MM.1S (cell line): ENCODE results near the gene EMC1.
"Not testable (repeated sequence)": the region's sequence is repeated elsewhere in the genome, so short reads cannot be mapped to it uniquely, and the experiment has no call there.

Source experiments
- DNase-seq: peaks from one replicate; pipeline ENCODE4 v3.0.0-alpha.2; 2015
- H2AFZ ChIP-seq: fragments of 300-600 bp; sonication (generic); 2 replicates; pipeline ENCODE4 v1.6.0; 2016; ENCODE audit warnings: antibody characterized with exemption, low read length
- H3F3A ChIP-seq: fragments of 300-600 bp; sonication (generic); 2 replicates; pipeline ENCODE4 v1.6.1; 2016; ENCODE audit warnings: mild to moderate bottlenecking, antibody characterized with exemption, low read length, moderate library complexity, mixed read lengths; ENCODE audit not compliant: insufficient read depth
- H3K27ac ChIP-seq: fragments of 300-600 bp; sonication (generic); 2 replicates; pipeline ENCODE4 v1.5.1; 2016; ENCODE audit warnings: mild to moderate bottlenecking, low read length
- H3K27me3 ChIP-seq: fragments of 300-600 bp; sonication (generic); replicated peaks from 2 replicates; pipeline ENCODE4 v1.6.0; 2016; ENCODE audit warnings: low read length; ENCODE audit not compliant: insufficient read depth
- H3K36me3 ChIP-seq: fragments of 300-600 bp; sonication (generic); replicated peaks from 2 replicates; pipeline ENCODE4 v1.6.1; 2016; ENCODE audit warnings: mild to moderate bottlenecking, low read length, mixed read lengths; ENCODE audit not compliant: insufficient read depth
- H3K4me1 ChIP-seq: fragments of 300-600 bp; sonication (generic); 2 replicates; pipeline ENCODE4 v1.6.1; 2016; ENCODE audit warnings: low read length, mixed read lengths
- H3K4me2 ChIP-seq: fragments of 300-600 bp; sonication (generic); 2 replicates; pipeline ENCODE4 v1.6.0; 2016; ENCODE audit warnings: low read depth, low read length
- H3K4me3 ChIP-seq: fragments of 300-600 bp; sonication (generic); 2 replicates; pipeline ENCODE4 v1.5.1; 2016; ENCODE audit warnings: low read length, mixed read lengths
- H3K79me2 ChIP-seq: fragments of 300-600 bp; sonication (generic); 2 replicates; pipeline ENCODE4 v1.6.1; 2016; ENCODE audit warnings: mixed run types, low read length, mixed read lengths
- H3K9ac ChIP-seq: fragments of 300-600 bp; sonication (generic); 2 replicates; pipeline ENCODE4 v1.6.1; 2016; ENCODE audit warnings: low read length, mixed read lengths
- H3K9me2 ChIP-seq: fragments of 300-600 bp; sonication (generic); replicated peaks from 2 replicates; pipeline ENCODE4 v1.6.1; 2016; ENCODE audit warnings: mild to moderate bottlenecking, low read length, mixed read lengths; ENCODE audit not compliant: insufficient read depth
- H3K9me3 ChIP-seq: fragments of 300-600 bp; sonication (generic); replicated peaks from 2 replicates; pipeline ENCODE4 v1.6.1; 2016; ENCODE audit warnings: mild to moderate bottlenecking, low read length, mixed read lengths; ENCODE audit not compliant: insufficient read depth
- H4K20me1 ChIP-seq: fragments of 300-600 bp; sonication (generic); 2 replicates; pipeline ENCODE4 v1.6.1; 2016; ENCODE audit warnings: mild to moderate bottlenecking, low read length, moderate library complexity, mixed read lengths; ENCODE audit not compliant: insufficient read depth
- CTCF ChIP-seq: fragments of 300-600 bp; sonication (generic); IDR thresholded peaks from 2 replicates; pipeline ENCODE4 v1.5.1; 2016; ENCODE audit warnings: antibody characterized with exemption, low read length, mixed read lengths
- EZH2 ChIP-seq: fragments of 300-600 bp; sonication (generic); optimal IDR thresholded peaks from 2 replicates; pipeline ENCODE3; 2017; ENCODE audit warnings: low read depth, mild to moderate bottlenecking, antibody characterized with exemption, low read length, mixed read lengths
- EZH2phosphoT487 ChIP-seq: fragments of 300-600 bp; sonication (generic); IDR thresholded peaks from 2 replicates; pipeline ENCODE4 v1.6.1; 2018; ENCODE audit warnings: antibody characterized with exemption, low read length

Gene EMC1

GRCh38 chr1:19258353-19258752 lies 7.0 kb upstream of the EMC1 start:
- Histone ChIP-seq H3K27ac (no peak overlapping the region), H4K20me1 (peaks cover 6% of the 10 kb centered on the region; the same call in 1 of the 2 replicates), H3K36me3 (peaks cover 12% of the 10 kb centered on the region), H3K4me3 (no peak overlapping the region), H3K9me3 (no peaks in the 10 kb centered on the region), H3K79me2 (peaks cover 32% of the 10 kb centered on the region), H3K27me3 (no peaks in the 10 kb centered on the region), H3K4me1 (peaks cover 5% of the 10 kb centered on the region), H3K9ac (no peak overlapping the region), H3K9me2 (no peaks in the 10 kb centered on the region), H2AFZ (no peak overlapping the region), H3K4me2 (no peak overlapping the region), H3F3A (peaks cover 6% of the 10 kb centered on the region; the same call in 1 of the 2 replicates)
- no peak for TF ChIP-seq EZH2
- TF ChIP-seq EZH2phosphoT487: no peak
- TF ChIP-seq CTCF: no peak
- DNase-seq: no peak

DNA sequence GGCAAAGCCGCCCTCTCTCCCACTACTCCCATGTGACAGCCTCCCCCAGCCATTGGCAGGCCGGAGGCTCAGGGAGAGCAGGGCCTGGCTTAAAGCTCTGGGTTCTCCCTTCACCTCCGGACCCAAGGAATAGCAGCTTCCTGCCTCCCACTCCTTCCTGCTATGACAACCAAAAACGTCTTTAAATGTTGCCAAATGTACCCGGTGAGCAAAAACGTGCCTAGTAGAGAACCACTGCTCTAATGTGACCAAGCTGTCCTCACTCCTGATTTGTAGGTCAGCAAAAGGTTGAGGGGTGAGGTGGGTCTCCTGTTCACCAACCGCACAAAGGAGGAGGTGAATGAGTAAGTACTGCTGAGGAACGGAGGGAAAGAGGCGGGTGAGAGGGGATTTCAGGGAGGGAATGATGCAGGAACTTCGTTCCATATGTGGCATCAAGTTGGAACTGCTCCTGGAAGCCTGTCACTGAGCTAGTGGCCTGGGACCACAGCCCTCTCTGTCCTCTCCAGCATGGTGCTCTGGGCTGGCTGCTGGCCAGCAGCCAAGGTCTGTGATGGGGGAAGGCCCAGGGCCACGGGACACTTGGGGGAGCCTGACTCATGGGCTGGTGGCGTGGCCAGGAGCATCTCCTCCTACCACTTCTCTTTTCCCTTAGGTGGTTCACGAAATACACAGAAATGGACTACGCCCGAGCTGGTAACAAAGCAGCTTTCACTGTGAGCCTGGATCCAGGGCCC lies 6.0 kb upstream of the EMC1 start:
- Histone ChIP-seq H3K4me2 (no peak overlapping the region), H3K27me3 (no peaks in the 10 kb centered on the region), H2AFZ (no peak overlapping the region), H3K9me3 (no peaks in the 10 kb centered on the region), H4K20me1 (peaks cover 6% of the 10 kb centered on the region; the same call in 1 of the 2 replicates), H3K27ac (no peak overlapping the region), H3K36me3 (peaks cover 12% of the 10 kb centered on the region), H3K79me2 (peaks cover 42% of the 10 kb centered on the region), H3K4me1 (peaks cover 12% of the 10 kb centered on the region), H3K9ac (no peak overlapping the region), H3K9me2 (no peaks in the 10 kb centered on the region), H3K4me3 (no peak overlapping the region), H3F3A (no peaks in the 10 kb centered on the region; the same call in 1 of the 2 replicates)
- DNase-seq: no peak
- TF ChIP-seq EZH2phosphoT487: no peak
- TF ChIP-seq CTCF: no peak
- no peak for TF ChIP-seq EZH2

GRCh38 chr1:19256301-19256700 lies 5.0 kb upstream of the EMC1 start:
- H4K20me1 ChIP-seq, DNase-seq, H3K9me2 ChIP-seq, H3K9ac ChIP-seq, H3K27me3 ChIP-seq, H3K4me2 ChIP-seq, H3F3A ChIP-seq, H3K9me3 ChIP-seq, H2AFZ ChIP-seq, H3K4me3 ChIP-seq, H3K27ac ChIP-seq: not testable (repeated sequence)
- peaks cover 12% of the 10 kb centered on the region for H3K4me1 ChIP-seq
- H3K79me2 ChIP-seq: peaks cover 52% of the 10 kb centered on the region
- H3K36me3 ChIP-seq: peaks cover 12% of the 10 kb centered on the region

DNA sequence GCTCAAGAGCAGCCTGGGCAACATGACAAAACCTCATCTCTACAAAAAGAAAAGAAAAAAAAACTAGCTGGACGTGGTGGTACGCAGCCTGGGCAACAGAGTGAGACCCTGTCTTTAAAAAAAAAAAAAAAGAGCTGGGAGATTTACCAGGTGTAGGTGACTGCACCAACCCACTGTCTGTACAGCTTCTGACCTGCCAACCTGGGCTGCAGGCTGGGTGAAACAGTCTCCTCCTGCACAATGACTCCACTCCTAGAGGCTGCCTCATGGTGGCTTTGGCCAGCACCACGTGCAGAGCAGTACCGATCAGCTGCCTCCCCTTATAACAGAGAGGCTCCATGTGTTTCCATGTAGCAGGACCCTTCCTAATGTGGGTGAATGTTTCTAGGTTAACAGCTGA lies 4.0 kb upstream of the EMC1 start:
- Histone ChIP-seq H3K9me2 (no peaks in the 10 kb centered on the region), H3K4me3 (no peak overlapping the region), H3K36me3 (peaks cover 12% of the 10 kb centered on the region), H3K4me1 (peaks cover 16% of the 10 kb centered on the region), H3K9ac (no peak overlapping the region), H4K20me1 (peaks cover 6% of the 10 kb centered on the region; the same call in 1 of the 2 replicates), H3K79me2 (peaks cover 62% of the 10 kb centered on the region), H3K27me3 (no peaks in the 10 kb centered on the region), H3F3A (no peaks in the 10 kb centered on the region), H3K9me3 (no peaks in the 10 kb centered on the region), H3K27ac (no peak overlapping the region), H3K4me2 (no peak overlapping the region), H2AFZ (no peak overlapping the region)
- TF ChIP-seq CTCF (no peak), EZH2phosphoT487 (no peak), EZH2 (no peak)
- DNase-seq: no peak
